ENCODE results near the gene FBN2.

The FBN2 gene

GRCh38 chr5:128213833-128214232, 324.2 kb downstream of the FBN2 start:
- Histone ChIP-seq H3K9me3 (ENCODE audit: low read length) (no peaks in the 10 kb centered on the region), H3K36me3 (ENCODE audit: insufficient read depth, low read length) (no peaks in the 10 kb centered on the region), H3K9ac (ENCODE audit: low read length) (no peak overlapping the region), H3K27ac (ENCODE audit: low read depth, low read length) (no peak overlapping the region), H3K4me1 (ENCODE audit: insufficient read depth, low read length) (no peaks in the 10 kb centered on the region), H3K27me3 (ENCODE audit: control insufficient read depth in 1 of 2, insufficient read depth in 2 of 2, low read length in 2 of 2) (no peaks in the 10 kb centered on the region), H3K4me3 (ENCODE audit: low read depth in 1 of 2, low read length in 2 of 2) (no peak overlapping the region)

- Histone ChIP-seq H3K9ac (ENCODE audit: low read length) (no peak overlapping the region), H3K4me3 (ENCODE audit: low read depth in 1 of 2, low read length in 2 of 2) (no peak overlapping the region), H3K4me1 (ENCODE audit: insufficient read depth, low read length) (no peaks in the 10 kb centered on the region), H3K27me3 (ENCODE audit: control insufficient read depth in 1 of 2, insufficient read depth in 2 of 2, low read length in 2 of 2) (no peaks in the 10 kb centered on the region), H3K36me3 (ENCODE audit: insufficient read depth, low read length) (no peaks in the 10 kb centered on the region), H3K9me3 (ENCODE audit: low read length) (no peaks in the 10 kb centered on the region), H3K27ac (ENCODE audit: low read depth, low read length) (no peak overlapping the region)
Measured at GRCh38 chr5:128213340-128213739, 324.7 kb downstream of the FBN2 start.

GRCh38 chr5:128212191-128212806, 325.7 kb downstream of the FBN2 start:
- Histone ChIP-seq H3K4me1 (ENCODE audit: insufficient read depth, low read length) (no peaks in the 10 kb centered on the region), H3K27ac (ENCODE audit: low read depth, low read length) (no peak overlapping the region), H3K4me3 (ENCODE audit: low read depth in 1 of 2, low read length in 2 of 2) (no peak overlapping the region), H3K9ac (ENCODE audit: low read length) (no peak overlapping the region), H3K9me3 (ENCODE audit: low read length) (no peaks in the 10 kb centered on the region), H3K36me3 (ENCODE audit: insufficient read depth, low read length) (no peaks in the 10 kb centered on the region), H3K27me3 (ENCODE audit: control insufficient read depth in 1 of 2, insufficient read depth in 2 of 2, low read length in 2 of 2) (no peaks in the 10 kb centered on the region)

GRCh38 chr5:128208436-128208835, 329.6 kb downstream of the FBN2 start:
- Histone ChIP-seq H3K27me3 (ENCODE audit: control insufficient read depth in 1 of 2, insufficient read depth in 2 of 2, low read length in 2 of 2) (no peaks in the 10 kb centered on the region), H3K4me3 (ENCODE audit: low read depth in 1 of 2, low read length in 2 of 2) (no peak overlapping the region), H3K9ac (ENCODE audit: low read length) (no peak overlapping the region)

More at GRCh38 chr5:128208436-128208835, 329.6 kb downstream of the FBN2 start:
- H3K9me3 ChIP-seq (ENCODE audit: low read length) = no peaks in the 10 kb centered on the region
- no peaks in the 10 kb centered on the region for H3K4me1 ChIP-seq (ENCODE audit: insufficient read depth, low read length)
- no peaks in the 10 kb centered on the region for H3K36me3 ChIP-seq (ENCODE audit: insufficient read depth, low read length)
- no peak overlapping the region for H3K27ac ChIP-seq (ENCODE audit: low read depth, low read length)
